ENCODE data around the gene HSF4. TPM values are rescaled to one million over a fixed set of nuclear protein-coding genes. Genes with fewer than 3 reads are reported as not detected.
"Not testable (repeated sequence)": the region's sequence is repeated elsewhere in the genome, so short reads cannot be mapped to it uniquely, and the experiment has no call there.

The HSF4 gene, protein sequence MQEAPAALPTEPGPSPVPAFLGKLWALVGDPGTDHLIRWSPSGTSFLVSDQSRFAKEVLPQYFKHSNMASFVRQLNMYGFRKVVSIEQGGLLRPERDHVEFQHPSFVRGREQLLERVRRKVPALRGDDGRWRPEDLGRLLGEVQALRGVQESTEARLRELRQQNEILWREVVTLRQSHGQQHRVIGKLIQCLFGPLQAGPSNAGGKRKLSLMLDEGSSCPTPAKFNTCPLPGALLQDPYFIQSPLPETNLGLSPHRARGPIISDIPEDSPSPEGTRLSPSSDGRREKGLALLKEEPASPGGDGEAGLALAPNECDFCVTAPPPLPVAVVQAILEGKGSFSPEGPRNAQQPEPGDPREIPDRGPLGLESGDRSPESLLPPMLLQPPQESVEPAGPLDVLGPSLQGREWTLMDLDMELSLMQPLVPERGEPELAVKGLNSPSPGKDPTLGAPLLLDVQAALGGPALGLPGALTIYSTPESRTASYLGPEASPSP
- total RNA-seq (2014; rRNA removed; shearing (Covaris generic); ENCODE audit: low replicate concordance), result 16.5 and 25.6 TPM in 2 replicates

DNA sequence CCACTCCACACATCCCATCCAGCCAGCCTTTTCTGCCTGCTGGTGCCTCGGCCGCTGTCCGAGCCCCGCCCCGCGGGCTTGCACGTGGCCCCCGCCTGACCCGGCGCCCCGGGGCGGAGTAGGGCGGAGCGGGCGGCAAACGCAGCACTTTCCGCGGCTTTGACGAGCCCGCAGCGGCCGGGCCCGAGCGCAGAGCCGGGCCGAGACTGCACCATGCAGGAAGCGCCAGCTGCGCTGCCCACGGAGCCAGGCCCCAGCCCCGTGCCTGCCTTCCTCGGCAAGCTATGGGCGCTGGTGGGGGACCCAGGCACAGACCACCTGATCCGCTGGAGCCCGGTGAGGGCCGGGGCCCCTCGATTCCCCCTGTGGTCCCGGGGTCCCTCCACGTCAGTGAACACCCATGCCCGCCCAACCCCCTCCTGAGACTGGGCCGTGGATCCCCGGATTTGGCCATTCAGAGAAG lies at the start of gene HSF4:
HSF4 (plus strand) TSS at position 147 of the 463 bp plus-strand sequence; CDS start at position 214, 67 bp downstream.
- DNase-seq (ENCODE audit: low read depth), result peak; percentile 47
- in situ Hi-C loops (cut with HindIII; ENCODE audit: low pct_unique_long_range_greater_than_20kb, low sequenced_read_pairs), result no loop called here

DNA sequence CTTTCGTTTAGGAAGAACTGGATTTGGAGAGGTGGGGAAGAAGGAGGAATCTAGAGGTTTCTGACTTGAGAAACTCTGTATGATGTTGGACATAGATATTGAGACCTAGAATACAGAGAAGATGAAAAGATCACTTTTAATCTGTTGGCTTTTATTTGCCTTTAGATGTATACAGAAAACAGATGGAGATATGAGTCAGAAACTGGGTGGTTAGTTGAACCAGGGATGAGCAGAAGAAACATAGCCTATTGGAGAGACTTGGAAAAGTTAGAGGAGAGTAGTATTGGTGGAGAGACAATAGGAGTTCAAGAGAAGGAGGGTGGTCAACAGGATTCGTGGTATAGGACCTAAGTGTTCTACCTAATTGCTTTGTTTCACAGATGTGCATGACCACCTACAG lies 49.8 kb upstream of the HSF4 start:
- in situ Hi-C loops (cut with HindIII; ENCODE audit: low pct_unique_long_range_greater_than_20kb, low sequenced_read_pairs), result no loop called here
- no peak for DNase-seq (ENCODE audit: low read depth)

DNA sequence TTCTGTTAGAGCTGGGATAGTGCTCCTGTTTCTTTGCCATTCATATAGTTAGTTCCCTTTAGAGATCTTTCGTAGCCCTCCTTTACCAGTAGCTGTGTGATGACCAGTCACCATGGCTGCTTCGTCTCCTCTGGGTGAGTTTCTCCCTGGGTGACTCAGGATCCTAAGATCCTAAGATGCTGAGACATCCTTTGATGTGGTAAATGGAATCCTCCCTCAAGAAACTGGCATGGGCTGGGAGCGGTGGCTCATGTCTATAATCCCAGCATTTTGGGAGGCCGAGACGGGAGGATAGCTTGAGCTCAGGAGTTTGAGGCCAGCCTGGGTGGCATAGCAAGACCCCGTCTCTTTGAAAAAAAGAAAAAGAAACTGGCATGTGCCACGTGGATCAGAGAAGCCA lies 48.9 kb upstream of the HSF4 start:
- in situ Hi-C loops (cut with HindIII; ENCODE audit: low pct_unique_long_range_greater_than_20kb, low sequenced_read_pairs), result no loop called here
- peak; percentile 66 for DNase-seq (ENCODE audit: low read depth)

DNA sequence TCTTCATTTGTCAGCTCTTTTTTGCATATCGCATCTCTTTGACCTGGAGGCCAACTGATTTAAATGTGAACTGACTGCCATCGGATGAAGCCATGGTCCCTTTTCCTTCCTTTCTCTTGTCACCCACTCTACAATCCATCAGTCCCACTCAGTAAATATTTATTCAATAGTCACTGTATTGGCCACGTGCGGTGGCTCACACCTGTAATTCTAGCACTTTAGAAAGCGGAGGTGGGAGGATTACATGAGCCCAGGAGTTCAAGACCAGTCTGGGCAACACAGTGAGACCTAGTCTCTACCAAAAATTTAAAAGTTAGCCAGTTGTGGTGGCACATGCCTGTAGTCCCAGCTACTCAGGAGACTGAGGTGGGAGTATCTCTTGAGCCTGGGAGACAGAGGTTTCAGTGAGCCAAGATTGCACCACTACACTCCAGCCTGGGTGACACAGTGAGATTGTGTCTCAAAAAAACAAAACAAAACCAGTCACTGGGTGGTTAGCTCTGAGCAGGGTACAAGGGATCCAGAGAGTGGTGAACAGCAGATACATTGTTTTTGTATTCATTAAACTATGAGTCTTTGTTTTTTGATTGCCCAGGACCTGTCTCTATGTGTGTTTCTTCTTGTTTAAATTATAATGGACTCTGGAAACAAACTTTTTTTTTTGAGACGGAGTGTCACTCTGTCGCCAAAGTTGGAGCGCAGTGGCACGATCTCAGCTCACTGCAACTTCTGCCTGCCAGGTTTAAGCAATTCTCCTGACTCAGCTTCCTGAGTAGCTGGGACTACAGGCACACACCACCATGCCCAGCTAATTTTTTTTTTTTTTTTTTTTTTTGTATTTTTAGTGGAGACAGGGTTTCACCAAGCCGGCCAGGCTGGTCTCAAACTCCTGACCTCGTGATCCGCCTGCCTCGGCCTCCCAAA lies 47.9 kb upstream of the HSF4 start:
- no peak for DNase-seq (ENCODE audit: low read depth)
- in situ Hi-C loops (cut with HindIII; ENCODE audit: low pct_unique_long_range_greater_than_20kb, low sequenced_read_pairs), result no loop called here

DNA sequence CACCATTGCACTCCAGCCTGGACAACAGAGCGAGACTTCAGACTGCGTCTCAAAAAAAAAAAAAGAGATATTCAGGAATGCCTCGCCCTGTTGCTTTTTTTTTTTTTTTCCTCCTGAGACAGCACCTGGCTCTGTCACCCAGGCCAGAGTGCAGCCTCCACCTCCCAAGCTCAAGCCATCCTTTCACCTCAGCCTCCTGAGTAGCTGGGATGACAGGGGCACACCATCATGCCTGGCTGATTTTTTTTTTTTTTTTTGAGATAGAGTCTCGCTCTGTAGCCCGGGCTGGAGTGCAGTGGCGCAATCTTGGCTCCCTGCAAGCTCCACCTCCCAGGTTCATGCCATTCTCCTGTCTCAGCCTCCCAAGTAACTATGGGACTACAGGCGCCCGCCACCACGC lies 46.8 kb upstream of the HSF4 start:
- in situ Hi-C loops (cut with HindIII; ENCODE audit: low pct_unique_long_range_greater_than_20kb, low sequenced_read_pairs), result no loop called here
- DNase-seq (ENCODE audit: low read depth), result no peak

DNA sequence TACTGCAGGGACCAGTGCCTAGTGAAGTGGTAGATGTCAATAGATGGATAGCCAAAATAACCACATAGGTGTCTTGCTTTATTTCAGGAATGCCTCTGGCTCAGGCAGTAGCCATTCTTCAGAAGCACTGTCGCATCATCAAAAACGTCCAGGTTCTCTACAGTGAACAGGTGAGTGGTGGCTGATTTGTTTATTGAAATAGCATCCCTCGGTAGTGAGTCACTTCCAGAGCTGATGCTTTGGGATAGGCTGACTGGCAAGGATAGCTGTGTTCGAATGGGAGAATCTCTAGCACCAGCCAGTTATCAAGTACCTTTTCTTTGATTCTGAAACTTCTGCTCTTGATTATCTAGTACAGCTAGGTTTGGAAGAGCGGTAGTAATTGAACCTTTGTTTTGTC lies 44.5 kb upstream of the HSF4 start:
- in situ Hi-C loops (cut with HindIII; ENCODE audit: low pct_unique_long_range_greater_than_20kb, low sequenced_read_pairs), result no loop called here

DNA sequence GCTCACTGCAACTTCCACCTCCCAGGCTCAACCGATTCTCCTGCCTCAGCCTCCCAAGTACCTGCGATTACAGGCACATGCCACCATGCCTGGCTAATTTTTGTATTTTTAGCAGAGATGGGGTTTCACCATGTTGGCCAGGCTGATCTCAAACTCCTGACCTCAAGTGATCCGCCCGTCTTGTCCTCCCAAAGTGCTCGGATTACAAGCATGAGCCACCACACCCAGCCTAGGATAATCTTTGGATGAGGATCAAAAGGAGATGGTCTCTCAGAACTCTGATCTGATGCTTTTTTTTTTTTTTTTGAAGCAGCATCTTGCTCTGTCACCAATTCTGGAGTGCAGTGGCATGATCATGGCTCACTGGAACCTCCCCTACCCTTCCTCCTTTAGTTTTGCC lies 41.7 kb upstream of the HSF4 start:
- DNase-seq (ENCODE audit: low read depth); in situ Hi-C loops (cut with HindIII; ENCODE audit: low pct_unique_long_range_greater_than_20kb, low sequenced_read_pairs): not testable (repeated sequence)

More for the DNA sequence above, 44.5 kb upstream of the HSF4 start:
- no peak for DNase-seq (ENCODE audit: low read depth)

DNA sequence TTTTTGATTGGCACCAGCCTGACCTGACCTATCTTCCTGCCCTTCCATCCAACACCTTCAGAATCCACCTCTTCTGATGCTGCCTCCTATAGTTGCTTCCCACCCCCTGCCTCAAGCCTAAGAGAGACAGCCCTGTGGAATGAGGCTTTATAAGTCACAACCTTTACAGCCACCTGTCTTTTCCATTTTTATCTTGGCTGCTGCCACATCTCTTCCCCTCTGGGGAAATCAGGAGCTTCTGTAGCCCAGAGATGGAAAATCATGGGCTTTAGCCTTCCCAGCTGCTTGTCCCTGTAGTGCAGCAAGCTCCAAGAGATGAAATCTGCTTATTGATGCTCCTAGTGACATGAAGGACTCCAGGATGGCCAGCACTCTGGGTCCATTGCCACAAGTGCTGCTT lies 36.1 kb upstream of the HSF4 start:
- DNase-seq (ENCODE audit: low read depth), result no peak
- in situ Hi-C loops (cut with HindIII; ENCODE audit: low pct_unique_long_range_greater_than_20kb, low sequenced_read_pairs), result no loop called here

DNA sequence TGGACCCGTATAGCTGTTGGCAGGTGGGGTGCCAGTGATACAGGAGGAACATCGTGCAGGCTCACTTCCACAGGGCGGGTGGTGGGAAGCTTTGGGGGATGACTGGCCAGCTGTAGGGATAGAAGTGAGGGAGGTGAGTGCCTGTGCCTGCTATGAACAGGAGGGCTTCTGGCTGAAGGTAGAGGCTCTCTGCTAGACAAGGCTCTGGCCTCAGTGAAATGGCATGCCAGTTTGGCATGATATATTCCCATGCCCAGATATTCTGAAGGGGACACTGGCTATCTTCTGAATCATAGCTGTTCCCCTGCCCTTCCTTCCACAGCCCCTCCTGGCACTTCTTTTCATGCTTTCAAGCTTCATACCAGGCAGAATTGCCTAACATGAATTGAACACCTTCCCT lies 35.7 kb upstream of the HSF4 start:
- no peak for DNase-seq (ENCODE audit: low read depth)
- in situ Hi-C loops (cut with HindIII; ENCODE audit: low pct_unique_long_range_greater_than_20kb, low sequenced_read_pairs), result no loop called here

DNA sequence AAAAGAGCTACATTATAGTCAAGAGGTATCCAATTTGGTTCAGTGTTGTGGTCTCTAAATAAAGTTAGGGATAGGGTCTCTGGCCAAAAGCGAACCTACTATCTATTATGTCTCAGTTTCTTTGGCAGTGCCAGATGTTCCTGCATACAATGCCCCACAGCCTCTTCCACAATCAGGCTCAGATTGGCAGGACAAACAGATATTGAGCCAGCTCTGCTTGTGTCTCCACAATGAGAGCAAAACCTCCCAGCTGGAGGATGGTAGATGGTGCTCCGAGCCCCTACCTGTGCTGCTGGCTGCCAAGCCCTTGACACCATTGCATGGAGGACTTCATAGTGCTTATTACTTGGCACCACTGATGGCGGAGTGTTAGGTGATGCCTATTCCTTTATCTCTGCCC lies 35.1 kb upstream of the HSF4 start:
- in situ Hi-C loops (cut with HindIII; ENCODE audit: low pct_unique_long_range_greater_than_20kb, low sequenced_read_pairs), result no loop called here
- no peak for DNase-seq (ENCODE audit: low read depth)

DNA sequence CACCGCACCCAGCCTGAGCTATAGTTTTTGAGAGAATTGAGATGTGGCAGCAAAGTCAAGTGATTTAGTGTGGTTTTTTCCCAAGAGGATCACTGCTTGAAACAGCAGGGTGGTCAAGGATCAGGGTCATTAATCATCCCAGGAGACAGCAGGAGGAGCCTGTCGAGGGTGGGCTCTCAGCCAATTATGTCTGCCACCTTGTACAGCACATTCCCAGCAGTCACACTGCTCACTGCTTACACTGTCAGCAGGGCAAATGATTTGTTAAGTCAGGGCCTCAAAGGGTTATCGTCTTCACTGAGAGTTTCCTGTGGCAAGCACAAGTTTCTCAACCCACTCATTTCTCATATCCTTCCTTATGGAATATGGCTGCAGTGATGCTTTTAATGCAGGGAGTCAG lies 26.9 kb upstream of the HSF4 start:
- DNase-seq (ENCODE audit: low read depth), result peak; percentile 35
- in situ Hi-C loops (cut with HindIII; ENCODE audit: low pct_unique_long_range_greater_than_20kb, low sequenced_read_pairs), result no loop called here

DNA sequence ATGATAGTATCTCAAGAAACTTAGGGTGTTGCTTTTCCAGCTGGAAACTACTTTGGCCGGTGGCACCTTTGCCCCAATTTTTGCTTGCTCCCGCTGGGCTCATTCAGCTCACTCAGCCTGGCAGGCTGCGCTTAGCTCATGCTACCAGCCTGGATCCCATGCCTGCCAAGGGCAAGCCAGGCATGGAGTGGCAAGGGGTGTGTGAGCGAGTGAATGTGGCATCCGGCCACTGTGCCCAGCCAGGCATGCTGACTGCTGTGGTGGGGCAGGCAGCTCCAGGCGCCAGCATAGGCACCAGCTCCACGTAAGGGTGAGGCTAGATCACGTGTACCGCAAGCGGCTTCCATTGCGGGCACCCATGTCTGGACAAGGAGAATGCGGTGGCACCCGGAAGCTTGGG lies 23.2 kb upstream of the HSF4 start:
- no peak for DNase-seq (ENCODE audit: low read depth)
- in situ Hi-C loops (cut with HindIII; ENCODE audit: low pct_unique_long_range_greater_than_20kb, low sequenced_read_pairs), result no loop called here

DNA sequence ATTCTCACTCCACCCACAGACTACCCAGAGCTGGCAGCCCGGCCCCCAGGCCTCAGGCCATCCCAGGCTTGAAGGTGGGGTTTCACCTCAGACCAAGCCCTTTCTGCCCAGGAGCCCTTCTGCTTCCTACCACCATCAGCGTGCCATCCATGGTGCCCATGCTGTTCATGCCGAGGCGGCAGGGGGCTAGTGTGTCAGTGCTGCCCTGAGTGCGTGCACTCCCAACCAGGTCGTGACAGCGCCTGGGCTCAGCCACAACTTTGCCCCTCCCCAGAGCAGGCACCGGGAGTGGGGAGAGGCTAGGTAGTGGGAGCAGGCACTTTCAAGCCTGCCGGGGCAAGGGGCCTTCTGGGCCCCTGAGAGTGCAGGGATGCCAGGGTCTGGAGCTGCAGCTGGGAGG lies 22.2 kb upstream of the HSF4 start:
- DNase-seq (ENCODE audit: low read depth), result no peak
- in situ Hi-C loops (cut with HindIII; ENCODE audit: low pct_unique_long_range_greater_than_20kb, low sequenced_read_pairs), result no loop called here

DNA sequence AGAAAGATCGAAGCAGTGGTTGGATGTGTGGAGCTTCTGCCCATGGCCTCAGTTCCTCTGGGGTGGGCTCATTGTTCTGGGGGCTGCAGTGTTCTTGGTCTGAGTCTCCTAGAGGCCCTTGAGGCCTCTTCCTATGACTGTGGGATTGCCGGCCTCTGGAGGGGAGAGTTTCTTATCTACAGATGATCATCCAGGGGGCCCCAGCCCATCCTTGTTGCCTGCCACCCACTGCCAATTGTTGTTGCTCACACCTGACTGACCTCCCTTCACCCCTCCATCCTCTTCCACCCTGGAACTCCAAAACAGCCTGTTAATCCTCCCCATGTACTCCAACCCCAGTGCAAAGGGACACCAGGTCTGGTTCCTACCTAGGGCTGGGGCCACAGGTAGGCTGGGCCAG lies 19.6 kb upstream of the HSF4 start:
- DNase-seq (ENCODE audit: low read depth), result no peak
- in situ Hi-C loops (cut with HindIII; ENCODE audit: low pct_unique_long_range_greater_than_20kb, low sequenced_read_pairs), result no loop called here

DNA sequence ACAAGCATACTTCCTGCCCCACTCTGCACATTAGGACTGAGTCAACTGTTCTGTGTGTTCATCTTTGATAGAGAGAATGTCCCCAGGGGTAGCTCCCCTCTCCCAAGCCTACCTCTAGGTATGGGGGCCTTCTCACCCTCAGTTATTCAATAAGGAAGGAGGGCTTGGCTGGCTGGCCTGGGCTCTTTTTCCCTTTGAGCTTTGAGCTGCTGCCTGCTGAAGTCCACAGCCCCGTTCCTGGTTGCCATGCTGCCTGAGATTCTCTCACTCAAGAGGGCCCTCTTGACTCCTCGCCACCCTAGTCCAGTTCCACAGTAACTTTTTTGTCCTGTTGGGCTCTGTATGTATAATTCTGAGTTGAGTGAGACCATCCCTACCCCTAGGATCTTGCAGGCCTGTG lies 18.8 kb upstream of the HSF4 start:
- in situ Hi-C loops (cut with HindIII; ENCODE audit: low pct_unique_long_range_greater_than_20kb, low sequenced_read_pairs), result no loop called here
- DNase-seq (ENCODE audit: low read depth), result no peak

DNA sequence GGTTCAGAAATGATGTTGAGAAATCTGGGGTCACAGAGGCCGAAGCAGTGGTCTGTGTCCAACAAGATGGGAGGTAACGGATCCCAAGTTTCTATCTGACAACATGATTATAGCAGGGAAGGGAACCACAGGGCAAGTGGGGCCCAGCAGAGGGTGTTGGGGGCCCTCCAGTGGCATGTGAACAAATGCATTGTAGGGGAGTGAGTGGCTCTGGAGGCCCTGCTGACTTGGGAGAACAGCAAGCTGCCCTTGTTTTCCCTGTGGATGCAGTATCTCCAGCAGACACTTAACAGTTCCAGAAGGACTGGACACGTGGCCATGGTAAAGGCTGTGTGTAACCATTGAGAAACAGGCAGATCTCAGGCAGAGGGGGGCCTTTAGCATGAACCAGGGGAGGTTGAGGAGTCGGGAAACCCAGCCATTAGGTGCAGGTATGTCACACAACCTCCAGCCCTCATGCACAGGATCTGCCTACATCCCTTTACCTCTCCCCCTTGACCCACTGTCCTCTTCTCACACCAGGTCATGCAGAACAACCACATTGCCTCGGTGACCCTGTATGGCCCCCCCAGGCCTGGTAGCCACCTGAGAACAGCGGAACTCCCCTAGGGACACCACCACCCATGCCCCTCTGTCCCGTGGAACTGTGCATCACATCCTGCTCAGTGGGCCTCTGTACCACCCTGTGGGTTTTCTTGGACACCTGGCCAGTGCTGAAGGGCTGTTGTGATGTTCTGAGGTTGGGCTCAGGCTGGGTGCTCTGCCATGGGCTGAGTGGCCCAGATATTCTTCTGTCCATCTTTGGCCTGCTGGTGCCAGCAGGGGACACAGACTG lies 17.8 kb upstream of the HSF4 start:
- in situ Hi-C loops (cut with HindIII; ENCODE audit: low pct_unique_long_range_greater_than_20kb, low sequenced_read_pairs), result no loop called here
- no peak for DNase-seq (ENCODE audit: low read depth)

DNA sequence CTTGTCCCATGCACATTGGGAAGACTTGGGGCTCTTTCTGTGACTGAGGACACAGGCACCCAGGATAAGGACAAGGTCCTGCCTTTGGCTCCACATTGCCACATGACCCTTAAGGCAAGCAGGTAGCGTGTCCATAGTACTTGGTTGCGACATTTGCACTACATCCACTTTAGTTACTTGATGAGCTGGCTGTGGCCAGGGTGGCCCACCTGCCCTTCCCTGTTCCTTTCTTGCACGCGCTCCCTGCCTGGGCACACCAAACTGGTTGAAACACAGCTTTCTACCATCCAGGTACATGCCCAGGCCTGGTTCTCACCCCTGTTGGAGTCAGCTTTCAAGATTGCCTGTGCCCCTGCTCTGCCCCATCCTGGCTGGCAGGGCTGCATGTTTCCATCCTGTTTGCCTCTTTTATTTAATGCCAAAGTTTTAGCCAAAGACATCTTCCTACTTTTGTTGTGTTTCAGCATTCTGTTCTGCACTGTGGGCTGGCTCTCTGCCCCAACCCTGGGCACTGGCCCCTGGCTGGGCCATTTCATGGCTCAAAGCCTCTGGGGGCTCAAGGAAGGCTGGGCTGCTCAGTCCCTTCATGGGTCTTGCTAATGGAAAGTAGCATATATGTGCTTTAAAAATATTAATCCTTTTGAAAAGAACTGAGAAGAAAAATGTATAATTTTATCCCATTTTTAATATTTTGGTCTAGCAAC lies 17.0 kb upstream of the HSF4 start:
- in situ Hi-C loops (cut with HindIII; ENCODE audit: low pct_unique_long_range_greater_than_20kb, low sequenced_read_pairs), result no loop called here
- DNase-seq (ENCODE audit: low read depth), result no peak

DNA sequence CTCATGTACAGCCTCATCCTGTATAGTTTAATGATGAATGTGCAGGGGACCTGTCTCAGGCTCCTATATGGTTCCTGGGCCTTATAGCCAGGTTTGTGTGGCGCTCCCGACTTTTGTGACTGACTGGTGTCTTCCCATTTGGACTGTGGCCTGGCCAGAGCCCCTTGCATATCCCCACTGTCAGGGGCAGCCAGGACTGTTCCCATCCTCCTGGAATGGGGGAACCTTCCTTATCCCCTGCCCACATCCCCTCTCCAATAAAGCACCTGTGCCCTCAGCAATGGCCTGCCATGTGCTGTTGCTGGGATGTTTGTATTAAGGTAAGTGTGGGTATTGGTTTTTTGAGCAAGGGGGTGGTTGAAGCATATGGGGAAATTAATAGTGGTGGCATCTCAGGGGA lies 16.3 kb upstream of the HSF4 start:
- no peak for DNase-seq (ENCODE audit: low read depth)
- in situ Hi-C loops (cut with HindIII; ENCODE audit: low pct_unique_long_range_greater_than_20kb, low sequenced_read_pairs), result no loop called here

Data from Caki2 (cell line).